Transverse colon (tissue), 4 donors: ENCODE measurements around the gene ZNF770. TPM values are rescaled to one million over a fixed set of nuclear protein-coding genes. Genes with fewer than 3 reads are reported as not detected.

Source experiments
- DNase-seq: peaks from one replicate; pipeline ENCODE4 v3.0.0-alpha.2; 2019
- H3K27ac ChIP-seq, 4 donors: fragments of 200-600 bp; sonication (generic); 2 replicates each; pipeline ENCODE4 v1.5.1; 2016 to 2018; ENCODE audit warnings: inconsistent platforms in 4 of 4
- H3K27me3 ChIP-seq: fragments of 200-600 bp; sonication (generic); 2 replicates; pipeline ENCODE4 v1.5.1; 2017; ENCODE audit warnings: inconsistent platforms
- H3K36me3 ChIP-seq, 4 donors: fragments of 200-600 bp; sonication (generic); 2 replicates each; pipeline ENCODE4 v1.5.1; 2017 to 2019; ENCODE audit warnings: inconsistent platforms in 4 of 4
- H3K4me1 ChIP-seq, 4 donors: fragments of 200-600 bp; sonication (generic); 2 replicates each; pipeline ENCODE4 v1.5.1; 2017 to 2020; ENCODE audit warnings: inconsistent platforms in 4 of 4
- H3K4me3 ChIP-seq, 4 donors: fragments of 200-600 bp; sonication (generic); 1 replicate in 1 of 4; 2 replicates in 3 of 4; pipeline versions ENCODE4 v1.5.1 to v1.6.1; 2017 to 2019; ENCODE audit warnings: inconsistent platforms in 4 of 4
- H3K9me3 ChIP-seq, 2 donors: fragments of 200-600 bp; sonication (generic); 2 replicates each; pipeline ENCODE4 v1.5.1; 2017 to 2019; ENCODE audit warnings: inconsistent platforms in 2 of 2
- EP300 ChIP-seq: sonication (generic); formaldehyde crosslinking; IDR thresholded peaks from one replicate; pipeline ENCODE4 v1.6.1; 2017; ENCODE audit warnings: antibody characterized with exemption, low read depth
- POLR2A ChIP-seq: fragments of 450-650 bp; IDR thresholded peaks from one replicate; pipeline ENCODE4 v1.6.1; 2016; ENCODE audit warnings: antibody characterized with exemption, mild to moderate bottlenecking, moderate library complexity
- POLR2AphosphoS5 ChIP-seq, 3 donors: sonication (generic); formaldehyde crosslinking; IDR thresholded peaks; one replicate each; pipeline ENCODE4 v1.6.1; 2016; ENCODE audit warnings: antibody characterized with exemption in 3 of 3
- WGBS, 2 donors: methylation state at CpG; one replicate each; pipeline ENCODE4 v1.1.5; 2018; ENCODE audit warnings: low coverage in 1 of 2; 5-methylcytosine and 5-hydroxymethylcytosine counted together
- in situ Hi-C, 4 donors: fragments of 200-750 bp; cut with MboI; loops; one replicate each; pipeline versions ENCODE4 v1.15.0 to v1.15.1; 2017; ENCODE audit warnings: low sequenced_read_pairs in 3 of 4, low pct_ligation_motif_present in 1 of 4, low pct_unique_long_range_greater_than_20kb in 1 of 4
- intact Hi-C: fragments of 100-400 bp; cut with DNase I; formaldehyde crosslinking; loops from one replicate; pipeline ENCODE4 v1.15.1; 2023; ENCODE audit warnings: low total_unique reads
- total RNA-seq, 4 donors: library from RNA; depleted of rRNA; stranded (reverse); fragments of >200 nt; gene quantifications; one replicate each; pipeline ENCODE4 v1.1.0, GENCODE V29; 2016
- TF ChIP-seq, protein P1 (sequence below), 5 experiments: fragments of 200-600 bp in 3 of 5; fragments of 450-650 bp in 2 of 5; sonication (generic) in 3 of 5; IDR thresholded peaks; 1 replicate in 2 of 5; 2 replicates in 3 of 5; pipeline ENCODE4 v1.5.1; 2016 to 2017; ENCODE audit warnings: antibody characterized with exemption in 5 of 5, inconsistent platforms in 3 of 5, mild to moderate bottlenecking in 2 of 5, moderate library complexity in 1 of 5

The ZNF770 gene
- total RNA-seq, 4 donors from 2014 or later, result 4.2 to 19.2 (median 11.3) TPM

DNA sequence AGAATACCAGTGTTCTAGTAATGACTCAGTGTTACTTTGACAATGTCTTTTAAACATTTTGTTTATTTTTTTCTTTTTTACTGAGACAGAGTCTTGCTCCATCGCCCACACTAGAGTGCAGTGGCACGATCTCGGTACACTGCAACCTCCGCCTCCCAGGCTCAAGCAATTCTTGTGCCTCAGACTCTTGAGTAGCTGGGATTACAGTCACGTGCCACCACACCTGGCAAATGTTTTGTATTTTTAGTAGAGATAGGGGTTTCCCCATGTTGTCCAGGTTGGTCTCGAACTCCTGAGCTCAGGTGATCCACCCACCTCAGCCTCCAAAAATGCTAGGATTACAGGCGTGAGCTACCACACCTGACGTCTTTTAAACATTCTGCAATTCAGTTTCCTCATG lies 34.2 kb downstream of the ZNF770 start:
- WGBS, 2 donors, result 85 to 86% methylated on average over 5 to 8 of the region's 8 CpGs
- peaks cover 0 to 6% (median 0%) of the 10 kb centered on the region in 4 donors for H3K4me1 ChIP-seq
- DNase-seq, result no peak
- intact Hi-C loops (no loop called here), in situ Hi-C loops (no loop called here)
- TF ChIP-seq POLR2A, result no peak
- TF ChIP-seq POLR2AphosphoS5 (IDR thresholded peaks at IDR 0.05), result no peak
- TF ChIP-seq EP300, result no peak
- TF ChIP-seq, protein P1, sequence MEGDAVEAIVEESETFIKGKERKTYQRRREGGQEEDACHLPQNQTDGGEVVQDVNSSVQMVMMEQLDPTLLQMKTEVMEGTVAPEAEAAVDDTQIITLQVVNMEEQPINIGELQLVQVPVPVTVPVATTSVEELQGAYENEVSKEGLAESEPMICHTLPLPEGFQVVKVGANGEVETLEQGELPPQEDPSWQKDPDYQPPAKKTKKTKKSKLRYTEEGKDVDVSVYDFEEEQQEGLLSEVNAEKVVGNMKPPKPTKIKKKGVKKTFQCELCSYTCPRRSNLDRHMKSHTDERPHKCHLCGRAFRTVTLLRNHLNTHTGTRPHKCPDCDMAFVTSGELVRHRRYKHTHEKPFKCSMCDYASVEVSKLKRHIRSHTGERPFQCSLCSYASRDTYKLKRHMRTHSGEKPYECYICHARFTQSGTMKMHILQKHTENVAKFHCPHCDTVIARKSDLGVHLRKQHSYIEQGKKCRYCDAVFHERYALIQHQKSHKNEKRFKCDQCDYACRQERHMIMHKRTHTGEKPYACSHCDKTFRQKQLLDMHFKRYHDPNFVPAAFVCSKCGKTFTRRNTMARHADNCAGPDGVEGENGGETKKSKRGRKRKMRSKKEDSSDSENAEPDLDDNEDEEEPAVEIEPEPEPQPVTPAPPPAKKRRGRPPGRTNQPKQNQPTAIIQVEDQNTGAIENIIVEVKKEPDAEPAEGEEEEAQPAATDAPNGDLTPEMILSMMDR (IDR thresholded peaks at IDR 0.05), result no peak
- no peaks in the 10 kb centered on the region for H3K9me3 ChIP-seq
- no peak overlapping the region for H3K4me3 ChIP-seq
- no peak overlapping the region for H3K27ac ChIP-seq
- peaks cover 0 to 19% (median 6%) of the 10 kb centered on the region in 4 donors for H3K36me3 ChIP-seq
- no peaks in the 10 kb centered on the region for H3K27me3 ChIP-seq

DNA sequence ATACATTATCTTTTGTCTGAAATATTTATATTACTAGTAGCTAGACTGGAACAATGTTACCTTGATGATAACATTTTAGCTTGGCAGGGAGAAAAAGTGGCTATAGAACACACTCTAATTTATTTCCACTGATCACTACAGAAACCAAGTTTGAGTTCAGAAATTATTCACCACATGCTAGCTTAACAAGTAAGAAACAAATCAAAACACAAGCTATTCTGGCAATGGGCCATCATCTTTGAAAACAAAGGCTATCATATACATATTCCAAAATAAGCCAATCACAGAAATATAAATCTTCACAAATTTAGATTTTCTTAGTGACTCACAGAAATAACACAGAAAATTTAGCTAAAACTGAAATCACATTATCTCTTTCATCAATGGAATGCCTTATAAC lies 35.6 kb downstream of the ZNF770 start:
- Histone ChIP-seq H3K4me3 (no peak overlapping the region), H3K27ac (no peak overlapping the region), H3K4me1 (peaks cover 0 to 6% (median 0%) of the 10 kb centered on the region in 4 donors), H3K27me3 (no peaks in the 10 kb centered on the region), H3K36me3 (peaks cover 0 to 27% (median 7%) of the 10 kb centered on the region in 4 donors), H3K9me3 (no peaks in the 10 kb centered on the region)
- intact Hi-C loops (no loop called here), in situ Hi-C loops (no loop called here)
- TF ChIP-seq POLR2A (no peak), EP300 (no peak), POLR2AphosphoS5 (IDR thresholded peaks at IDR 0.05) (no peak)
- TF ChIP-seq, protein P1 (IDR thresholded peaks at IDR 0.05), result no peak
- no peak for DNase-seq

DNA sequence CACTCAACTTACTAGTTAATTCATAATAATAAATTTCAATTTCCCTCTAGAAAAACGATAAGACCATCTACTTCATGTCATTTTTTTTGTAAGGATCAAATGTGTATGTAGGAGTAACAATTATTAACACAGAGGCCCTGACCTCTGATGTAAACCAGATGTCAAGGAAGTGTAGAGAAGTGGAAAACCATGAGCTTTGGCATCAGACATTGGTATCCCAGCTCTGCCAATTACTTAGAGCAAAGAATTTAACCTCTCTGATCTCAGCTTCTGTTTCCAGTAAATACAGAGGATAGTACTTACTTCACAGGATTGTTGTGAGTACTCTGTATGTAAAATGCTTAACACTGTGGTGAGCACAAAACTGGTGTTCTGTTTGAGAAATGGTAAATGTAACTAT lies 36.1 kb downstream of the ZNF770 start:
- H3K27me3 ChIP-seq, result no peaks in the 10 kb centered on the region
- H3K9me3 ChIP-seq, result no peaks in the 10 kb centered on the region
- intact Hi-C loops, result no loop called here
- in situ Hi-C loops, result no loop called here
- H3K36me3 ChIP-seq, result peaks cover 0 to 27% (median 7%) of the 10 kb centered on the region in 4 donors
- H3K27ac ChIP-seq, result no peak overlapping the region
- no peak for TF ChIP-seq POLR2A
- no peak for TF ChIP-seq POLR2AphosphoS5 (IDR thresholded peaks at IDR 0.05)
- TF ChIP-seq, protein P1 (IDR thresholded peaks at IDR 0.05), result no peak
- TF ChIP-seq EP300, result no peak
- 38 to 70% methylated on average over 1 of the region's 1 CpG for WGBS, 2 donors
- H3K4me3 ChIP-seq, result no peak overlapping the region
- H3K4me1 ChIP-seq, result peaks cover 0 to 6% (median 0%) of the 10 kb centered on the region in 4 donors
- DNase-seq, result no peak

DNA sequence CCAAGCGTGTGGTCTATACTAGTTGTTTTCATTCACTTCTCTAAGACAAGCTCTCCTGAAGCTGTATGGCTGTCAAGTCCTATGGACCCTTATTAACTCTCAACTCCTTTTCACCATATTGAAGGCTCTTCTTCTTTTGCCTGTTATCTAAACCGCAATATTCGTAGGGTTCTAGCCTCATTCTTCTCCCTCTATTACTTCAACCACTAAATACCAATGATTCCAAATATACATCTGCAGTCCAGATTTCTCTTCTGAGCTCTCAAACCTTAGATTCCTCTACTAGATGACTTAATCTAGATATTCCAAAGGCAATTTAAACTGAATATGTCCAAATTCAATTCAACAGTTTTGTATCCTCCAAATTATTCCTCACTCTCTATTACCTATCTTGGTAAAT lies 43.2 kb downstream of the ZNF770 start:
- Histone ChIP-seq H3K4me1 (no peaks in the 10 kb centered on the region), H3K27ac (no peak overlapping the region), H3K9me3 (no peaks in the 10 kb centered on the region), H3K4me3 (no peak overlapping the region), H3K36me3 (peaks cover 0 to 56% (median 21%) of the 10 kb centered on the region in 4 donors), H3K27me3 (no peaks in the 10 kb centered on the region)
- in situ Hi-C loops, result loop anchor here in 1 of 4 donors (10.0 kb wide), 1 partner anchor 60 kb away; no protein-coding TSS in a partner anchor
- TF ChIP-seq, protein P1 (IDR thresholded peaks at IDR 0.05), result no peak
- TF ChIP-seq POLR2A (no peak), EP300 (no peak), POLR2AphosphoS5 (IDR thresholded peaks at IDR 0.05) (no peak)
- intact Hi-C loops, result no loop called here
- no peak for DNase-seq
- 90 to 97% methylated on average over 3 of the region's 3 CpGs for WGBS, 2 donors
